ENCODE data around the gene ADCY2.
A peak's percentile ranks its signal among the peaks of the same experiment; 100 is the strongest.

Gene ADCY2

DNA sequence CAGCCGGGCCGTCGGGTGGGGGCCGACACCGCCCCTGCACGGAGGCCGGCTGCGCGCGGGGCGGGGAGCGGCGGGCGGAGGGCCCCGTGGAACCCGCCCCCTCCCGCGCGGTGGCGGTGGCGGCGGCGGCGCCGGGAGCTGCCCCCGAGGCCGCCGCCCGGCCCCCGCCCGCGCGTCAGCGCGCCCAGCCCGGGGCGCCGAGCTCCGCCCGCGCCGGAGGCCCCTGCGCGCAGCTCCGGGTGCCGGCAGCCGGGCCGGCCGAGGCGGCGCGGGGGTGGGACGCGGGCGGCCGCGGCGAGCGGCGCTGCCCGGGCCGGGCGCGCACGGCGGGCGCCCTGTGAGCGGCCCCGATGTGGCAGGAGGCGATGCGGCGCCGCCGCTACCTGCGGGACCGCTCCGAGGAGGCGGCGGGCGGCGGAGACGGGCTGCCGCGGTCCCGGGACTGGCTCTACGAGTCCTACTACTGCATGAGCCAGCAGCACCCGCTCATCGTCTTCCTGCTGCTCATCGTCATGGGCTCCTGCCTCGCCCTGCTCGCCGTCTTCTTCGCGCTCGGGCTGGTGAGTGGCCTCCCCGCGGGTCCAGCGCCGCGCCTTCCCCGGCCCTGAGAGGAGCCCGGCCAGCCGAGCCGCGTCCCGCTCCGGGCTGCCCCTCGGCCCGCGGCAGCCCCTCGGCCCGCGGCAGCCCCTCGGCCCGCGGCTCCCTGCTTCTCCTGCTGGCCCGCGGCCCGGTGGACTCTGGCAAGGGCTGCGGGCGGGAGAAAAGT, at the start of gene ADCY2:
ADCY2 (plus strand) TSS at position 192 of the 766 bp plus-strand sequence; CDS start at position 351, 159 bp downstream.
- peak in 3 of 10 donors; percentile 78 to 88 (median 80) for DNase-seq
- intact Hi-C loops (cut with DNase I): loop anchor here (10.0 kb wide), 2 partner anchors 459 to 631 kb away; partner anchors contain the start of gene CFAP90

DNA sequence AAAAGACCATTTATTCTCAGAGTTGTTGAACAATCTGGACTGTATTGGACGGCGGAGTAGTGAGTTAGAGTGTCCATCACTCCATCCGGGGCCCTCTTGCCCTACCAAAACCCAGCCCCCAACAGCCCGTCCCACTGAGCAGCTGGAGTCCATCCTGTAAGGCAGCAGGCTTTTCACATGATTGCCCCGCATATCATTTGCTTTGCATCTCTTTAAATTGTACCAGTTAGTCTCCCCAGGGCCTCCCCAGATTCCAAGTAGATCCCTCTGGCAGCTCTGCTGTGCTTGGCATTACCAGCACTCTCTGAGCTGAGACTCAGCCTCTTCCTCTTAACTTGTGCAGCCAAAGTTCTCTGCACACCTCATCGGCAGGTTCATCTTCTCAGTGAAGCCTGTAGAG, 48.6 kb upstream of the ADCY2 start:
- DNase-seq: no peak
- intact Hi-C loops (cut with DNase I): no loop called here

DNA sequence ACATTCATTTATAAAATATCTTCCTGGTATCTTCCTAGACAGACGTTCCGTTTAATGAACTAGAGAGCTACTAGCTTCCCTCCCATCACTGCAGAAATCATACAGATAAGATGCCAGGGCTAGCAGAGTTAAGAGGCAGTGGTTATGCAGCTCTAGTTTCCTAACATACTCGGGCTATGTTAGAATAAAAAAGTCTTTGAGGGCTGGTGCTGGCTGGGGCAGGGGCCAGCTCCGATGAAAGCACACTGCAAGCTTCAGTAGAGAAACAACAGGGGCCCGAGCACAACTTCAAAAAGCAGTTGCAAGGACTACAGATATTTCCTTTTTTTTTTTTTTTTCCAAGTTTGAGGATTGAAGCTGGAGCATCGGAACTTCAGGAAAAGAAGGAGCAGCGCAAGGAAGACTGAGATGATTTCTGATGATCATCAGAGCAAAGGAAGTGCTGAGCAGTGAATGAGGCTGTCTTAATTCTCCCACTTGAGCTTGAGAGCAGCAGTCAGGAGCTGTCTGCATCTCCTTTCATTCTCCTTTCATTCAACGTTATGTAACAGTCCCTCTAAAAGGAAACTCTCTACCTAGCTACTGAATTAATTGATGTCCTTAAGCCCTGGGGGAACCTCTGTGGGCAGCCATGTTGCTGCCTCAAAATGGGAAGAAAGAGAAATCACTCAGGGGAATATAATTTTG, 47.6 kb upstream of the ADCY2 start:
- intact Hi-C loops (cut with DNase I): no loop called here
- DNase-seq: peak in 5 of 10 donors; percentile 12 to 85 (median 67)

DNA sequence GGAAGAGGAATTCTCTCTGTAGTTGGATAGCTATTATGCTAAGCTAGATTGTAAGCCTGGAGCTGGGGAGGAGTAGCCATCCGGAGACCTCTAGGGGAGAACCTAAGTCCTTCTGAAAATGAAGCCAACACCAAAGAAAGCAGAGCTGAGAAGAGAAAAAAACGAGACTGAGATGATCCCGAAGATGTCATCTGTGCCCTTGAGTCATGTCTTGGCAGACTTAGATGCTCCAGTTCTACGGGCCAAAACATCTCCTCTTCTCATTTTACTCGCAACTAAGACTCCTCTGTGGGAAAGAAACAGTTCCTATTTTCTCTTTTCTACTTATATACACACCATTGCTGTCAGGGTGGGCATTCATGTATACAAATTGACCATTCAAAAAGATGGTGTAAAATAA, 34.3 kb upstream of the ADCY2 start:
- intact Hi-C loops (cut with DNase I): no loop called here
- no peak for DNase-seq

DNA sequence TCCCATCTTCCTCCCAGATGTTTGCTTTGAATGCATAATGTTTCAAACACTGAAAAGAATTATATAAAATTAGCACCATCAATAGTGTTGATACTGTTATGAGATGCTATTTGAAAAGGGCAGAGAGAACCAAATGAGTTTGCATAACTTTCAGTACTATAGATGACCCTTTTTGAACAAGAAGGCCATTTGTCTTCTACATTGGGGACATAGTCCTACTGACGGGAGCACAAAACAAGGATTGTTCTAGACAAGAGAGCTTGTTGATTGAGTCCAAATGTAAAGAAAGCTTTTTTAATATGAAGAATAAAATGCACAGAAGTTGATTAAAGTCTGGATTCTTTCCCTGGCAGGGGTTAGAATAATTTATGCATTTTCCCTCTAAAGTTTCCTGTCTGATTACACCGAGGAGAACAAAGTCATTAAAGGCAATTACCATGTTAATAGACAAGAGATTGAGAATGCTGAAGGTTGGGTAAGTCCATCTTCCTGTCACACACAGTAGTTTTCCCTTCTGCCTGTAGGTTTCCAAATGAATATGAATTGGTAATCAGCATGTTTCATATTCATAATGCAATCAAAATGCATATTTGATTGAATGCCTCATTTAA, 32.8 kb upstream of the ADCY2 start:
- intact Hi-C loops (cut with DNase I): no loop called here
- no peak for DNase-seq

DNA sequence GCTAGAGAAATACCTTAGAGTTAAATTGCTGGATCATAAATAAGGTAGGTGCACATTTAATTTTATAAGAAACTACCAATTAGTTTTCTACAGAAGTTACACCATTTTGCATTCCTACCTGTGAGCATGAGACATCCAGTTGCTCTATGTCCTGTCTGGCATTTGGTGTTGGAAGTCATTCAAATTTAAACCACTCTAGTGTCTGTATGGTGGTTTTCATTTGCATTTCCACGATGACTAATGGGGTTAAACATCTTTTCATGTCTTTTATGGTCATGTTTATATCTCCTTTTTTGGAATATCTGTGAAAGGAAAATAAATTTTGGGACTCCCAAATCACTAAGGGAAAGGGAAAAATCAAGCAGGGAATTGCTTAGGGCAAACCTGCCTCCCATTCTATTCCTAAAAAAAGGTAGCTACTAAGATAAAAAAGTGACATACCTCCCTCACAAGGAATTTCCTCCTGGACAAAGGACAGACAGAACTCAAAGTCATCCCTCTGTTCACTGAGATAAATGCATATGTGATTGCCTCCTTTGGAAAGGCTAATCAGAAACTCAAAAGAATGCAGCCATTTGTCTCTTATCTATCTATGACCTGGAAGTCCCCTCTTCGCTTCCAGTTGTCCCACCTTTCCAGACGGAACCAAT, 31.6 kb upstream of the ADCY2 start:
- intact Hi-C loops (cut with DNase I): no loop called here

DNA sequence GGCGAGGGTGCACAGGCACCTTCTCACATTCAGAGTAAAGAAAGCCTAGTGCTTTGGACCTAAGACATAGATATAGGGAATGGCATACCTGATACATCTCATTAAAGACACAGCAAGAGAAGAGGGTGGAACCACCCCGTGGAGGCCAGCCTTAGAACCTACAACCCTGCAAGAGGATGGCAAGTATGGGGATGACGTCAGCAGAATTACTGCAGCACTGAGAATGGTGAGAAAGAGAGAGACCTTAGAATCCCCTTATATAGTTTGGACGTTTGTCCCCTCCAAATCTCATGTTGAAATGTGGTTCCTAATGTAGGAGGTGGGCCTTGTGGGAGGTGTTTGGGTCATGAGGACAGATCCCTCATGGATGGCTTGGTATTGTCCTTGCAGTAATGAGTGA, 28.2 kb upstream of the ADCY2 start:
- peak in 1 of 10 donors; percentile 14 for DNase-seq
- intact Hi-C loops (cut with DNase I): no loop called here

More for the DNA sequence above, 31.6 kb upstream of the ADCY2 start:
- DNase-seq: no peak

DNA sequence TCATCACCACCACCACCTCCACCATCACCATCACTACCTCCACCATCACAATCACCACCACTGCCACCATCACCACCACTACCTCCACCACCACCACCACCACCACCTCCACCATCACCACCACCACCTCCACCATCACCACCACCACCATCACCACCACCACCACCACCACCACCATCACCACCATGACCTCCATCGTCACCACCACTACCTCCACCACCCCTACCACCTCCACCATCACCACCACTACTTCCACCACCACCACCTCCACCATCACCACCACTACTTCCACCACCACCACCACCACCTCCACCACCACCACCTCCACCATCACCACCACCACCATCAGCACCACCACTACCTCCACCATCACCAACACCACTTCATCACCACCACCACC, 23.5 kb upstream of the ADCY2 start:
- DNase-seq: peak in 2 of 10 donors; percentile 24 to 78
- intact Hi-C loops (cut with DNase I): no loop called here

DNA sequence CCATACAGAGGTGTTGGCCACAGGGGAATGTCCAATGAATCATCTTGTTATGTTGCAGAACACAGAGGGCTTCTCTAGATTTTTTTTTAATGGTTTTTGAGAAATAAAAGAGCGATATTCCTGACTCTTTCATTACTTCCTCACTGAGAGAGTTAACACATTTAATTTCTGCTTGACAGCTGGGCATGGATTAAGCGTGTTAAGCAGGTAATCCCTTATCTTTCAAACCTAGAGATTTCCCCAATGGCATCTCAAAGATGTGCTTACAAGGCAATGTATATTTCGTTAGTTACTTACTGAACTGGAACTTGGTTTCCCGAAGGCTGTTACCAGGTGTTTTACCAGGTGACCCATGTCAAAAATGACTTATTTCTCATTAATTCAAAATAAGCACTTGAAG, 21.8 kb upstream of the ADCY2 start:
- no peak for DNase-seq
- intact Hi-C loops (cut with DNase I): no loop called here

DNA sequence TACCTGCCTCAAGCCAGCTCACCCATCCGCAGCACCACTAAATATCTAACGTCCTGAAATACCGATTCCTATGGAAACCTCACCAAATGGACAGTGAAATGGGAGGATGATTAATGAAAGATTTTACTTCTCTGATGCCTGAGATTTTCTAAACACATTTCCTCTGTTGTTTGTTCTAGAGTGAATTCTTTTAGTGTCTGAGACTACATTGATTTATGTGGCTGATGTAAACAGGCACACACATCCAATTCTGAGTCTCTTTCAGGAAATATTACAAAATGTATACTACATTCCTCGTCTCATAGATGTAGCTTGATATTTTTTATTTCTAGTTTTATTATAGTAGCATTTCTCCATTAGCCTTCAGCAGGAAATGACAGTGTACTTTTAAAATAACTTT, 20.5 kb upstream of the ADCY2 start:
- no peak for DNase-seq
- intact Hi-C loops (cut with DNase I): no loop called here

DNA sequence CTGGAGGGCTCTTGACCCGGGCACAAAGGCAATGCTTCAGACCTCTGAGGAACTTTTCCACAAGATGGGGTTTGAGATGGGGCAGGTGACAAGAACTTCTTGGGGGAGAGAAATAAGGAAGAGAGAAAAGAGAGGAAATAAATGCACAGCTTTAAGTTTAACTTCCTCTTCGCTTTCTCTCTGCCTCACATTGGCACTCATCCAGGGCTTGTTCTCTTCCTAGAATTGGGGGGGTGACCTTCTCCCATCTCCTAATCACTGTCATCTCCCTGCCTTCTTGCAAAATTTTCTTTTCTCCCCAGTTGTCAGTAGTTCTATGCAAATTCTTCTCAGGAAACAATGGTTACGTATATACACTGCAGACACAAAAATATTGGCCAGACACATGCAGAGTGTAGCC, 19.1 kb upstream of the ADCY2 start:
- intact Hi-C loops (cut with DNase I): no loop called here

DNA sequence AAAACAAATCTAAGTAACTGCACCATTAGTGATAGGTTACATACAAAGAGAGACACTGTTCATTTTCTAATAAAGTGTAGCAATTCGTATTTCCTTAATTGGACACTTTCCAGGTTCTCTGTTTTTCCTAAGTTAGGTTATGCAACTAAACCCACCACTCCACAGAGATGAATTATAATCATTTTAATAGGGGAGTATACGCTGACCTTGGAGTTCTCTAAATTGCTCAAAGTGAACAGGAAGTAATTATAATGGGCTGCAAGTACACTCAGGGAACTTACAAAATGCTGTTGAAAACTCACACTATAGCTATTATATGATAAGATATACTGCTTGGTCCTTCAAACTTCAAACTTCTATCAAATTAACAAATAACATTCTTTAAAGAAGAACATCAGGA, 18.2 kb upstream of the ADCY2 start:
- intact Hi-C loops (cut with DNase I): no loop called here

More for the DNA sequence above, 19.1 kb upstream of the ADCY2 start:
- no peak for DNase-seq

DNA sequence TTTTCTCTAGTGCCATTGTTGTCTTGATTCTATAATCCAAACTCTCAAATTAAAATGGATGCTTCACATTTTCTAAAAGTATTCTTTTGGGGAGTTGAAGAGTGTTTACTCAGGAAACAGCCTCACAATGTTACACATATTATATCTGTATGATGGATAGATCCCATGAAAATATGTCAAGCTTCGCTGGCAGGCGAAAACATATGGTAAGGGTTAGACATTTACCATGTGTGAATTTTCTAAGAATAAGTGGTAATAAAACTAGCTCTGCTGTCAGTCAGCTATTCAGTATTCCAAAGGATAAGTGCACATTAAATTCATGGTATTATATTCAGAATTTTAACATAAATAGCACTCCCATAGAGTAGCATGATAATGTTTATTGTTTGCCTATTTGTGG, 13.3 kb upstream of the ADCY2 start:
- intact Hi-C loops (cut with DNase I): no loop called here
- no peak for DNase-seq

More for the DNA sequence above, 18.2 kb upstream of the ADCY2 start:
- no peak for DNase-seq

DNA sequence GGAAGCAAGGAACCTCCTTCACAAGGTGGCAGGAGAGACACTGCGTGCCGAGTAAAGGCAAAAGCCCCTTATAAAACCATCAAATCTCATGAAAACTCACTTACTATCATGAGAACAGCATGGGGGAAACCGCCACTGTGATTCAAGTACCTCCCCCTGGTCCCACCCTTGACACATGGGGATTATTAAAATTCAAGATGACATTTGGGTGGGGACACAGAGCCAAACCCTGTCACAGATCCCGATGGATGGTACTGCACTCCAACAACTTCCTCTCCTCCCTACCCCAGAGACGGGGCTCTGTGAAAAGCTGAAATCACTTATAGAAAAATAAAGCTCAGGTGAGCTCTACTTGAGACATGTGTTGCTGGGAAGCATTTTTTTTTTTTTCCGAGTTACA, 10.3 kb upstream of the ADCY2 start:
- no peak for DNase-seq
- intact Hi-C loops (cut with DNase I): no loop called here

DNA sequence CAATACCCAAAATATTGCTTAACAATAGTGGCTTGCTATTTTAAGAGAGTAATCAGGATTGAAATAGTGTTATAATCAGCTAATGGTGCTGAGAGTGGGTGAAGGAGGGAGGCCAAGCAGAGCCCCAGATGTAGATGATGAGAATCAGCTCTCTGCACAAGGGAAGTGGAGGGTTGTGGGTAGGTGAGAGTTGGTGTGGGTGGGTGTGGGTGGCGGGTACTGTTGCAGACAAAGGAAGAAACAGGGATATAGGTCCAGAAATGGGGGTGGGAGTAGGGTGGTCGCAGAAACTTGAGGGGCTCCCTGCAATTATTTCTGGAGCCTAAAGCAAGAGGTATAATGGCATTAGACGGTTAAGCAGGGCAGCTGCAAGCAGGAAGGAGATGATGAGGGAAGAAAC, 7.4 kb upstream of the ADCY2 start:
- no peak for DNase-seq
- intact Hi-C loops (cut with DNase I): no loop called here

DNA sequence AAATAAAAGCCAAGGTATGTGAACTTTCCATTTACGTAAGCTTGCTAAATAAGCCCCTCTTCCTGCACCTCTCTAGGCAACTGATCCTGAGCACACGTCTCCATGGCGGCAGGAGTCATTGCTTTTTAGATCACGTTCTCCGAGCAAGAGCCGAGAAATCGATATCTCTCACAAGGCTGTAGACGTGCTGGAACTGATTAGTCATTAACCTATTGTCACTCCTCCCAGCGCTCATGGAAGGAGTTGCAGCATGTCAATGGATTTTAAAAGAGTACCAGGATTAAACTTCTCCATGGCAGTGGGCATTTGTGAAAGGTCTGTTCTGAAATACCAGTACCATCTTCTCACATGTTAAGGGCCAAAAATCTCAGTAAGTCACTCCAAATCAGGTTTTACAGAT, 4.7 kb upstream of the ADCY2 start:
- DNase-seq: no peak
- intact Hi-C loops (cut with DNase I): loop anchor here (5.0 to 10.0 kb wide), 3 partner anchors 356 to 626 kb away; partner anchors contain the start of gene CFAP90

DNA sequence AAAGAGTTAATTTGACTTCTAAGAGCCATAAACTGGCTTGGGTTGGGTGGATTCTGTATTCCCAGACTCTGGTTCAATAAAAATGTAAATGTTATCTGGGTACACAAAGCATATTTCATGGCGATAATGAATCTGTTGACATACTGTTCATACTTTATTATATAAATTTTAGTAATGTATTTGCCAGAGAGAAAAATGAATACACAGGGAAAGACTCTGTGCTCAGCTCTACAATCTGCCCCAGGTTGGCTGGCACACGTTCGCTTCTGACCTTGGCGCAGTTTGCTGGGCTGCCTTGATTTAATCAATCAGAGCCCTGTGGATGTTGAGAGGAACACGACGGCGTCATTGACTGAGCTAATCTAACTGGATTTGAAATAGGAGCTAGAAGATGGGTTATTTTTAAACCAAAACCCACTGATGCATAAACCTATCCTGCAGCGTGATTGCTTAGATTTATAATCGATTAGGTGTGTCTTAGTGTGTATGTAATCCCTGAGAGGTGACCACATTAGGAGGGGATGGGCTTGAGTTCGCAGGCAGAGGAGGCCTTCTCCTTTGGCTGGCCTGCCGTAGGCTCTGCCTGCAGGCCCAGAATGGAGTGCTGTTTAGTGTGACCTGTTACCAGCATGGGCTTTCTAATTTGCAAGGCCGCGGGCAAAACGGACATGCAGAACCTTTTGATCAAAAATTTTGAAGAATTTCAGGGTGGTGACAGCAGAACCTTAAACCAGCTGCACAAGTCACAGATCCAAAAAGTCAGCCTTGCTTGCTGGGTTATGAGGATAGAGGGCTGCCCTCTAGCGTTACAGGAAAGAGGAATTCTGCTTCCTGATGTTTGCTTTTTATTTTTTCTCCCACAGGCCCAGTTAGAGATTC, 3.9 kb upstream of the ADCY2 start:
- peak in 2 of 10 donors; percentile 31 to 35 for DNase-seq
- intact Hi-C loops (cut with DNase I): loop anchor here (5.0 to 10.0 kb wide), 3 partner anchors 355 to 627 kb away; partner anchors contain the start of gene CFAP90

DNA sequence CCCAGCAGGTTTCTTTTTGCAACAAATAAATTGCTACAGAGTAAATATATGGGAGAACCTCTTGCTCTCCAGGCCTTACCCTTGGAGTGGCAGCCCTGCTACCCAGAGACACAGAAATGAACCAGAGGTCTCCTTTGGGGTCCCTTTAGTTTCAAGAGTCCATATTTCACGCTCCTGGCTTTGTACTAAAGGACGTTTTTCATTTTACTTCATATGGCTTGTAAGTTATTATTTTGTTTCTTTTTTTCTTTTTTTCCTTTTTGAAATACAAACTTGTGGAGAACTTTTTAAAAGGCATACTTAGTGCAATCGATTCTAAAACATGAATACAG, 3.3 kb upstream of the ADCY2 start:
- no peak for DNase-seq
- intact Hi-C loops (cut with DNase I): loop anchor here (5.0 to 10.0 kb wide), 3 partner anchors 355 to 628 kb away; partner anchors contain the start of gene CFAP90

DNA sequence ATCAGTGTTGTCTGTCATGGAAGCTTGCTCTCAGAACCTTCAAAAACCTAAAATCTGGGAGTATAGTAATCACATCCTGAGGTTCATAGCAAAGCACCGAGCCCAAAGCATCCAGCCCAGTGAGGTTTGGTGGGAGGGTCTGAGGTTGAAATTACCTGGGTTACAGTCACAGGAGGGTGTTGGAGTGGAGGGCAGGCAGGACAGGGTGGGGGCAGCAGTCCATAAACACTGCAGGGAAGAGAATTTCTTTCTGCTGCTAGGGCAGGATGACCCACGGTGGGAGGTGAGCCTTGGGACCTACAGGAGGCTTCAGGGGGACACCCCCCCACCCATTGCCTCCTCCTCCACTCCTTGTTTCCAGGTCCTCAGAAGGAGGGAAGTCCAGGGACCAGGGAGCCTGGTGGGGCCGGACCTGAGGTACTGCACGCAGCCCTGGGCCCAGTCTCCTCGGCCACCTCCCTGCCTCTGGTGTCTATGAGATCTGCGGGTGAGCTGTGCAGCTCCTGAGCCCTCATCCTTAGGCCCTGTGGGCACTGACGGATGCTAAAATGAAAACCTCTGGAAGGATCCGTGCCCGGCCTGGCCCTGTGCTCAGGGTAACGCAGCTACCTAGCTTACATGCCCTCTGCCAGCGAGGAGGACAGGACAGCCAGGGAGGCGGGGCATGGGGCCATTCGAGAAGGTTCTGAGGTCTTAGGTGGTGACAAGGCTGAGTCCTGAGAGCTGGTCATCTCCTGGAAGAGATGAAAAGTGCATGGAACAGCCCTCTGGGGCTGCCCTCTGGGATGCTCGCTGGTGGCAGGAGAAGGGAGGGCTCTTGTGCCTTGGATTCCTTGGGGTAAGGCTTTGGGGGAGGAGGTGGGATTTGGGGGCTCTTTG, 1.8 kb upstream of the ADCY2 start:
- peak in 1 of 10 donors; percentile 72 for DNase-seq
- intact Hi-C loops (cut with DNase I): loop anchor here (5.0 to 10.0 kb wide), 3 partner anchors 353 to 629 kb away; partner anchors contain the start of gene CFAP90

Measured in posterior cingulate gyrus (tissue), 11 donors.